ENCODE results near the gene KMO.

Gene KMO

GRCh38 chr1:241593186-241593585 is 61.0 kb downstream of the KMO start:
- DNase-seq (no peak), ATAC-seq (no peak)

- ATAC-seq (no peak), DNase-seq (no peak)
Observed at GRCh38 chr1:241596633-241597032, 64.5 kb downstream of the KMO start.

GRCh38 chr1:241598249-241598648 is 66.1 kb downstream of the KMO start:
- no peak for DNase-seq
- no peak for ATAC-seq

- DNase-seq: no peak
Observed at GRCh38 chr1:241600496-241600901, 68.3 kb downstream of the KMO start.

GRCh38 chr1:241603731-241604245 is 71.6 kb downstream of the KMO start:
- ATAC-seq: no peak
- DNase-seq: no peak

More at GRCh38 chr1:241600496-241600901, 68.3 kb downstream of the KMO start:
- peak; percentile 22 for ATAC-seq

- ATAC-seq: no peak
Observed at GRCh38 chr1:241605146-241605805, 73.1 kb downstream of the KMO start.

GRCh38 chr1:241606544-241606943 is 74.4 kb downstream of the KMO start:
- ATAC-seq (no peak), DNase-seq (no peak)

More at GRCh38 chr1:241605146-241605805, 73.1 kb downstream of the KMO start:
- no peak for DNase-seq

- no peak for ATAC-seq
- no peak for DNase-seq
Observed at GRCh38 chr1:241607497-241607896, 75.3 kb downstream of the KMO start.

GRCh38 chr1:241608379-241609033 is 76.3 kb downstream of the KMO start:
- DNase-seq (no peak), ATAC-seq (peak; percentile 38)

- DNase-seq (no peak), ATAC-seq (no peak)
Observed at GRCh38 chr1:241610056-241610815, 78.1 kb downstream of the KMO start.

- DNase-seq (no peak), ATAC-seq (peak; percentile 65)
Observed at GRCh38 chr1:241611063-241611462, 78.9 kb downstream of the KMO start.

GRCh38 chr1:241611736-241612135 is 79.6 kb downstream of the KMO start:
- ATAC-seq (no peak), DNase-seq (no peak)

GRCh38 chr1:241612533-241613477 is 80.6 kb downstream of the KMO start:
- DNase-seq (no peak), ATAC-seq (no peak)

GRCh38 chr1:241614144-241614543 is 82.0 kb downstream of the KMO start:
- no peak for DNase-seq
- ATAC-seq: peak; percentile 74

- DNase-seq: no peak
- no peak for ATAC-seq
Observed at GRCh38 chr1:241614572-241614971, 82.4 kb downstream of the KMO start.

GRCh38 chr1:241615043-241615974 is 83.1 kb downstream of the KMO start:
- DNase-seq (no peak), ATAC-seq (no peak)

GRCh38 chr1:241617426-241617825 is 85.2 kb downstream of the KMO start:
- DNase-seq (no peak), ATAC-seq (no peak)

GRCh38 chr1:241622669-241623068 is 90.5 kb downstream of the KMO start:
- no peak for ATAC-seq
- no peak for DNase-seq

GRCh38 chr1:241624935-241625334 is 92.8 kb downstream of the KMO start:
- no peak for DNase-seq
- no peak for ATAC-seq

- ATAC-seq: peak; percentile 32
- DNase-seq: peak; percentile 20
Observed at GRCh38 chr1:241627453-241628259, 95.5 kb downstream of the KMO start.

Data from stimulated activated naive CD8-positive, alpha-beta T cell treated with anti-CD3 and anti-CD28 coated beads, Interleukin-15, Interleukin-2, amounts not matched to agents 100 U/mL and 50 U/mL, for 24 hours (primary cell).